Tongue (tissue), 2 donors: ENCODE results near the gene RPL15. TPM values are rescaled to one million over a fixed set of nuclear protein-coding genes. Genes with fewer than 3 reads are reported as not detected.
"Not testable (repeated sequence)": the region's sequence is repeated elsewhere in the genome, so short reads cannot be mapped to it uniquely, and the experiment has no call there.

Experiments used
- DNase-seq: peaks from one replicate; pipeline ENCODE4 v3.0.0-alpha.2; 2015
- total RNA-seq: library from RNA; depleted of rRNA; stranded (reverse); fragments of >200 nt; gene quantifications from one replicate; pipeline ENCODE4 v1.2.3, GENCODE V29; 2014

Gene RPL15
- total RNA-seq, 1 donor from 2014 or later, result 3,552 TPM

GRCh38 chr3:23889950-23890349 is 27.0 kb upstream of the RPL15 start:
- DNase-seq, result no peak

DNA sequence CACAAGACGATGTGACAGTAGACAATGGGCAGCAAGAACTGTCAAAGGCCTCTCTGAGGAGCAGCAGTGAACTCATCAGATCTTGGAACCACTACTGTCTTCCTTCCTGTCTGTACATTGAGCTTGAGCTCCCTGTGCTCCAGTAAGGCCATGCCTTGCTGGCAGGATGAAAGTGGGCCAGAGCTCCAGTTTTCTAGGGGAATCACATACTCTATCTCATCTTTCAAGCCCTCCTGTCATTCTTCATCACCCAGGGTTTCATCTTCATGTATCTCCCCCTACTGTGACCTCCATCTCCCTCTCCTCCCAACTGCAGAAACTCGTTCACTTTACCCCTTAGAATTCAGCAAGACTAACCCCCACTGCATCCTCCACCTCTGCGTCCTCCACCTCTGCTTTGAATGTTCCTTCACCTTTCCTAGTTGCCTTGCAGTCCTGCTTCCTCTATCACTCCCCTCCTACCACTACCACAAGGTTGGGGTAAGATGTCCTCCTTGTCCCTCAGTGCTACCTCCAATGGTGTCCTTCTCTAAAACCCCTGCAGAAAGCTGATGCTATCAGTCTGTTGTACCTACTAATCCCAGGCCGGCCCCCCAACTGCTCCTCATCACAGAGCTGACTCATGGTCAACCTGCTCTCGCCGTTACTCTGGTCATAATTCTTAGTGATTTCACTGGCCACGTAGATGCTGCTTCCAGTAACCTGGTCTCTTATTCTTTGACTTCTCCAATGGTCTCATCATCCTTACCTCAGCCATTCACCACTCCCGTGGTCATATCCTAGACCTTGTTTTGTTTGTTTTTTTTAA is 22.5 kb upstream of the RPL15 start:
- no peak for DNase-seq

DNA sequence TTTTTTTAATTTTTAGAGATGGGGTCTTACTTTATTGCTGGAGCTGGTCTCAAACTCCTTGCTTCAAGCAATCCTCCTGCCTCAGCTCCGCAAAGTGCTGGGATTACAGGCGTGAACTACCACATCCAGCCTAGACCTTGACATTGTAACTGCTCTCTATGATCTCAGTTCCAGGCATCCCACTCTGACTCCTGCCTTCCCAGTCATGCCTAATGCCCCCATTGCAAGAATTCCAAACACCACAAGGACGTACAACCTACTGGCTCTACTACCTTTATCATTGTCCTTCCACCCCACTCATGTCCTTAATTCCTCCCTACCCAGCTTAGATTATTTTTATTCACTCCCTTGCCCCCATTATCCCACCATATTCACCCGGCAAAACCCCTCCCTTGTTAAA is 21.8 kb upstream of the RPL15 start:
- no peak for DNase-seq

- DNase-seq, result no peak
These were observed 16.2 kb upstream of the RPL15 start for GRCh38 chr3:23900744-23901143.

DNA sequence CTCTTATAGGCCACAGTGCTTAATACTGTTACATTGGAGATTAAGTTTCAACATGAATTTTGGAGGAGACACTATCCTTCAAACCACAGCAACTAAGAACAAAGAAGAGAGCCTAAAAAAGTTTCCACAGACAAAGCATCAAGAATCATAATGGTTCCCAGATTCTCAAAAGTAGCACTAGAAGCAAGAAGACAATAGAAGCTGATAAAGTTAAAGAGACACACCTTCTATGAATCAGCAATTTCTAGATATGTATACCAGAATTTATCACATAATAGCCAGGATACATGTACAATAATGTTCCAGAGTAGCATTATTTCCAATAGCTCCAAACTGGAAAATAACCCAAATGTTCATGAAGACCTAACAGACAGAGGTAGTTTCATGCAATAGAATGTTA is 12.4 kb upstream of the RPL15 start:
- no peak for DNase-seq

DNA sequence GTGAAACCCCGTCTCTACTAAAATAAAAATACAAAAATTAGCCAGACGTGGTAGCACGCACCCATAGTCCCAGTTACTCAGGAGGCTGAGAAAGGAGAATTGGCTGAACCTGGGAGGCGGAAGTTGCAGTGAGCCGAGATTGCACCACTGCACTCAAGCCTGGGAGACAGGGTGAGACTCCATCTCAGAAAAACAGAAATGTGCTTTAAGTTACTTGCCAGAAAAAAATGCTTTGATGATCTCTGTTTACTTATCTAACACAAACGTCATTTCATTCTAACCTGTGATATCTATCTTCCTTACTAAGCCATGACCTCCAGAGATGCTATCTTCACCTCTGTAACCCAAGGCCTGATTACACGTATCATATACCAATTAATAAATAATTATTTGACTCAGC is 7.6 kb upstream of the RPL15 start:
- no peak for DNase-seq

GRCh38 chr3:23911397-23911796 is 5.5 kb upstream of the RPL15 start:
- no peak for DNase-seq

- not testable (repeated sequence) for DNase-seq
These were observed 4.6 kb upstream of the RPL15 start for GRCh38 chr3:23912335-23912734.

DNA sequence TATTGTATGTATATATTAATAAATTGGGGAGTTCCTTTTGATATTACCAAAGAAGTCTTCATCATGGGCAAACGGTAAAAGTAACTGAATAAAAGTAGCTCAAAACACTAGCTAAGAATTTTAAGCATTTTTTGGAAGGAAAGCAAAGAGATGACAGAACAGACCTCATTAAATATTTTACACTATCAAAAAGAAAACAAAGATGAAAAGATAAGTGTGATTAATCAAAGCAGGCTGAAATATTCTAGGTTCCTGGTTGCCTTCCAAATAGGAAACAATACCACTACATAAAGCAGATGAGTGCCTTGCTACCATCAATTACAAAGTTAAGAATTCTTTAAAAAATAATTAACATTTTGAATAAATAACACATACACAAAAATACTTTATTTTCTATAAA is 3.8 kb upstream of the RPL15 start:
- no peak for DNase-seq

DNA sequence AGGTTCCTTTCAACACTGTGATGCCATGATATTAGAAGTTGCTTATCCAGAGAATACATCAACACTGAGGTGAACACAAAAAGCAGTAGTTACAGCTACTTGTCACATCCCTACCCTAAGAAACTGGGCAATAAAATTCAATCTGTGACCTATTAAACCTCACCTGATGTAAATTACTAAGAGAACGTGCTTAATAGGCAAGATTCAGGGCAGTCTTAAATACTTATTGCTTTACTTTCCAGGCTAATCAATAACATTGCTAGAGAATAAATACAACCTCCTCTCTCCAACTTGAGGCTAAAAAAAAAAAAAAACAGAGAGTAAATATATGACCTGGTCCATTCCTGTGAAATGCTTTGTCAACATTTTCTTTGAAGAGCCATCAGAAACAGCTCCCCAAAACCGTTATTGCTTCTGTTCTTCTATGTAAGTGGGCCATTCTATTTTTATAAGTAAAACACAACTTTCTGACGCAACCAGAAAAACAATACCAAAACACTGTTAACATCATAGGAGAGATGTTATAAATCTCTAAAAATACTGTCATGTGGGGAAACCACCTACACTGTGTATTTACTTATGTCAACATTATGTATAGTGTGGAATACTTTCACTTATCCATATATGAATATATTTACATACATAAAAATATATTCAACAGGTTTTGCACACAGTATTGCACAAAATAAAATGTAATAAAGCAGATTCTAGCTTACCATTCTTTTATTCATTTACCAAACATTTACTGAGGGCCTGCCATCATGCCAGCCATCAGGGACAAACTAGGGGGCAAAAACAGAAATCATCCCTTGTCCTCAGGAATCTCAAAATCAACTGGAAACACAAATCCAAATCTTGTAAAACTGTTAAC is 2.8 kb upstream of the RPL15 start:
- DNase-seq, result no peak

GRCh38 chr3:23915537-23916108 is 1.3 kb upstream of the RPL15 start:
- peak; percentile 33 for DNase-seq

DNA sequence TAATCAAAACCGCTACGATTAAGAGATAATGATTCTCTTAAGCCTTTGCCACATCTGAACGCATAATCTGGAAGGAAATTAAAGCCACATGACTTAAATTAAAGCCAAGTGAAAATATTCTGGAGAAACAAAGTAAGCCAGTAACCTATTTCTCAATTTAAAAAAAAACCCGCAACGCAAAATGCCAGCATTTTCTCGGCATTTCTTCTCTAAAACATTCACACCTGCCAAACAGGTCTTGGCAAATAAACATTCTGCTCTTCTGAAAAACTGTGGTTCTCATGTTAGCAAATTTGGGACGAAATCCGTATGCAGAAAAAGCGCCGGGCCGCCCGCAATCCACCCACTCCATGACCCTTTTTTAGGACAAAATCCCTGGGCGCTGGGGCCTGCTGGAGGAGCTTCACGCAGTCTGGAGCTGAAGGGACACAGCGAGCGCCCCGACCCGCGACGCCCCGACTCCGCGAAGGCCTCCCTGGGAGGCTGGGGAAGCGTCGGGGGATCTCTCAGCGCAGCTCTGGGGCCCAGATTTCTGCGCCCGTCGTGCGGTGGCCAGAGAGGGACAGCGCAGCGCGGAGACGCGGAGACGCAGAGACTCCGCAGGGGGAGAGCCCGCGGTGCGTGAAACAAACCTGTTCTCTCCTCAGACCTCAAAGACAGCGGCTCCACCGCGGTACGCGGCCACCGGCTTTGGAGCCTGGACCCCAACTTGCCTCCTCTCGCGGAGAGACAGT is 613 bp upstream of the RPL15 start:
- no peak for DNase-seq

GRCh38 chr3:23917679-23918303 is 859 bp downstream of the RPL15 start:
- DNase-seq, result peak; percentile 79

- not testable (repeated sequence) for DNase-seq
These were observed 1.4 kb downstream of the RPL15 start for GRCh38 chr3:23918331-23918730.

GRCh38 chr3:23919628-23920027 is 2.7 kb downstream of the RPL15 start:
- no peak for DNase-seq

GRCh38 chr3:23920151-23920655 is 3.3 kb downstream of the RPL15 start:
- DNase-seq, result no peak

- no peak for DNase-seq
These were observed 4.2 kb downstream of the RPL15 start for GRCh38 chr3:23921052-23921511.

DNA sequence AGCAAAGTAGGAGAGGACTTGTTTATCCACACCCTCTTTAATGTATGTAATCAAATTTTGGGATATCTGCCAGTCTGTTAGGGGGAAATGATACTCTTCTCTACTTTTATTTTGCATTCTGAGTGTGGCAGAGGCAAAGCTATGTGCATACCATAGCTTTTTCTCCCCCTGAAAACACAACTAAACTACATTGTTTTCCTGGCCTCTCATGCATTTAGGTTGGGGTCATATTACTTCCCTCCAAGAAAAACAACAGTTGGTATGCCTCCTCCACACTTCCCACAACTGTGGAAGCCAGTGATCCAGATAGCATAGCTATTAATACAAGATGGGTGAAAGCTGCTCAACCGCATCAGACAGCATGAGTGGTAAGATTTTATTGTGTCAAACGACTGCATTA is 6.9 kb downstream of the RPL15 start:
- peak; percentile 48 for DNase-seq

DNA sequence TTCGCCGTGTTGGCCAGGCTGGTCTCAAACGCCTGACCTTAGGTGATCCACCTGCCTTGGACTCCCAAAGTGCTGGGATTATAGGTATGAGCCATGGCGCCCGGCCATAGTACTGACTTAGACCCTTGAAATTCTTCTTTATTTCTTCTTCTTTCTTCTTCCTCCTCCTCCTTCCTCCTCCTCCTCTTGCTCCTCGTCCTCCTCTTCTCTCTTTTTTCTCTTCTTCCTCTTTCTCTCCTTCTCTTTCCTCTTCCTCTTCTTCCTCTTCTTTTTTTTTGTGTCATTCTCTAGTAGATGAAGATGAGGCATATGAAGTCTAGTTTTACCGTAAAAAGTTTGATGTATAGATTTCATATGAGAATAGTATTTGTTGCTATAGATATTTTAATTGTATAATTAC is 9.3 kb downstream of the RPL15 start:
- DNase-seq, result no peak

GRCh38 chr3:23926736-23927135 is 9.8 kb downstream of the RPL15 start:
- no peak for DNase-seq

DNA sequence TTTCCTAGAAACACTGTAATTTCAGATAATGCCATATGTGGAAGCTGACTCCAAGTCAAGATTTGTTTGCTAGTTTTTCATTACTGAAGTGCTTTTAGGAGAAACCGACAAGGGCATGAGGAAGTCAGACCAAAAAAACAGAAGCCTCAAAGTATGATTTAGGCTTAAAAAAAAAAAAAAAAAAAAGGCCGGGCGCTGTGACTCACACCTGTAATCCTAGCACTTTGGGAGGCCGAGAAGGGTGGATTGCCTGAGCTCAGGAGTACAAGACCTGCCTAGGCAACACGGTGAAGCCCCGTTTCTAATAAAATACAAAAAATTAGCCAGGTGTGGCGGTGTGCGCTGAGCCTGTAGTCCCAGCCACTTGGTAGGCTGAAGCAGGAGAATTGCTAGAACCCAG is 11.6 kb downstream of the RPL15 start:
- no peak for DNase-seq

DNA sequence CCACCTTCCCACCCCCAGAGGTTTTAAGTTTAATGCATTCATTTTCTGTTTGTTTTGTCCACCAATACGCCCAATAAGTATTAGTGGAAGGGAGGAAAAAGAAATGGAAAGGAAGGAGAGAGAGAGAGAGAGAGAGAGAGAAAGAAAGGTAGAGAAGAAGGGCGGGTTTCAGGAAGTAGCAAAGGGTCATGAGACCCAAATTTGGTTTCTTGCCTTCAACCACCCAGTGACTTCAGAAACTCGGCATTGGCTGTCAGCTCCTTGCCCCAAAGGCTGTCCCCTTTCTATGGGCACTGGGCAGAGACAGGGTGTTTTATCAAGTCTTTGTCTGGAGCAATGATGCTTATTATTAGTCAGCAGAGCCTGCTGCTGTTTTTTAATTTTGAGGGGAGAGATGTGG is 14.7 kb downstream of the RPL15 start:
- DNase-seq, result no peak
